HG02678 (cell line): ENCODE measurements around the gene ACMSD.
"Not testable (repeated sequence)": the region's sequence is repeated elsewhere in the genome, so short reads cannot be mapped to it uniquely, and the experiment has no call there.

Experiments
- ATAC-seq: cut with Tn5 transposase; IDR thresholded peaks from one replicate; pipeline ENCODE4 v1.9.1; 2021; ENCODE audit warnings: mild to moderate bottlenecking, moderate library complexity; ENCODE audit not compliant: unreplicated experiment

Gene ACMSD

GRCh38 chr2:134903701-134904100 is 65.3 kb downstream of the ACMSD start:
- ATAC-seq = not testable (repeated sequence)

GRCh38 chr2:134905168-134905567 is 66.8 kb downstream of the ACMSD start:
- no peak for ATAC-seq

DNA sequence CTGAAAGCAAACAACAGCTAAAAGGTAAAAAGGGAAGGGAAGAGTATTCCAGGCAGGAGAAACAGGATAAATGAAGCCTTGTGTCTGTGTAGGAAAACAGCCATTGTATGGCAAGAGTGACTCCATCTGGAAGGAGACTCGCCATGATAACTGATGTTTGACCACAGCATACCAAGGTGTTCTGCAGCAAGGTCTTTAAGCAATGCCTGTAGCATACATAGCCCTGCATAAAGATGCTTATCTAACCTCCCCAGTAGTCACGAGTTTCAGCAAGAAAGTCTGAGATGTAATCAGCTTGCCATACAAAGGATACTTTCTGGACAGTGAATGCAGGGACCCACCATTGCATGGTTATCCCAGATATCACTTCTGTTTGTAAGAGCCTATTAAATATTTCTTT is 68.3 kb downstream of the ACMSD start:
- no peak for ATAC-seq

GRCh38 chr2:134907441-134908116 is 69.2 kb downstream of the ACMSD start:
- ATAC-seq = not testable (repeated sequence)

- ATAC-seq = no peak
These were observed 72.5 kb downstream of the ACMSD start for GRCh38 chr2:134910763-134911399.

GRCh38 chr2:134911400-134911785 is 73.0 kb downstream of the ACMSD start:
- no peak for ATAC-seq

DNA sequence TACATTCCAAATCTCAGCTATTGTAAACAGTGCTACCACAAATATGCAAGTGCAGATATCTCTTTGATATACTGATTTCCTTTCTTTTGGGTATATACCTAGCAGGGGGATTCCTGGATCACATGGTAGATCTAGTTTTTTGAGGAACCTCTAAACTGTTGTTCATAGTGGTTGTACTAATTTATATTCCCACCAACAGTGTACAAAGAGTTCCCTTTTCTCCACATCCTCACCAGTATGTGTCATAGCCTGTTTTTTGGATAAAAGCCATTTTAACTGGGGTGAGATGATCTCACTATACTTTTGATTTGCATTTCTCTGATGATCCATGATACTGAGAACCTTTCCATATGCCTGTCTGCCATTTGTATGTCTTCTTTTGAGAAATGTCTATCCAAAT is 73.9 kb downstream of the ACMSD start:
- no peak for ATAC-seq

- no peak for ATAC-seq
These were observed 79.0 kb downstream of the ACMSD start for GRCh38 chr2:134917360-134917865.

DNA sequence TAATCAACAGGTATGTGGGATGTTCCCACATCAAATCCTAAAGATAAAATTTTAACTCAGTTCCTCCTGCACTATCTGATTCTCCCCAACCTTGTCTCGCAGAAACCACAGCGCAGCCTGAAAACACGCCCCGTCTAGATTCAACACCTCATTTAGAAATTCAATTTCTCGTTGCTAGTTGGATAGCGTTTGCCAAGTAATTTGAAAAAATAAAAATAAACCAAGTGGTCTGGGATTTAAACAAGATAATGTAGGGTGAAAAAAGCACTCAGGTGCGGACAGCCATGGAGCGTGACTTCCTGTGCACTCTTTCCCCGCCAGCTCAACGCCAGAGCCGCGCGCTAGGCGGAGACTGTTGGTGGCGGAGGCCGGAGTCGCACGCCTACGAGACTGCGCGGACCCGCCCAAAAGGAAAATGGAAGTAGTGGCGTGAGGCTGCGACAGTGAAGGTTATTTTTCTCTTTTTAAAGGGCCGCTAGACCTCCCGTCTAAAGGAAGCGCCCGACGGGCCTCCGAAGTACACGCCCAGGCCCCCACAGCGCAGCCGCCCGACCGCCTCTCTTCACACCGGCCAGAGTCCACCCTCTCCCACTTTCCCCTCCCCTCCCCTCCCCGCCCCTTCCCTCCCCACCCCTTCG is 79.6 kb downstream of the ACMSD start:
- ATAC-seq = peak; percentile 70

DNA sequence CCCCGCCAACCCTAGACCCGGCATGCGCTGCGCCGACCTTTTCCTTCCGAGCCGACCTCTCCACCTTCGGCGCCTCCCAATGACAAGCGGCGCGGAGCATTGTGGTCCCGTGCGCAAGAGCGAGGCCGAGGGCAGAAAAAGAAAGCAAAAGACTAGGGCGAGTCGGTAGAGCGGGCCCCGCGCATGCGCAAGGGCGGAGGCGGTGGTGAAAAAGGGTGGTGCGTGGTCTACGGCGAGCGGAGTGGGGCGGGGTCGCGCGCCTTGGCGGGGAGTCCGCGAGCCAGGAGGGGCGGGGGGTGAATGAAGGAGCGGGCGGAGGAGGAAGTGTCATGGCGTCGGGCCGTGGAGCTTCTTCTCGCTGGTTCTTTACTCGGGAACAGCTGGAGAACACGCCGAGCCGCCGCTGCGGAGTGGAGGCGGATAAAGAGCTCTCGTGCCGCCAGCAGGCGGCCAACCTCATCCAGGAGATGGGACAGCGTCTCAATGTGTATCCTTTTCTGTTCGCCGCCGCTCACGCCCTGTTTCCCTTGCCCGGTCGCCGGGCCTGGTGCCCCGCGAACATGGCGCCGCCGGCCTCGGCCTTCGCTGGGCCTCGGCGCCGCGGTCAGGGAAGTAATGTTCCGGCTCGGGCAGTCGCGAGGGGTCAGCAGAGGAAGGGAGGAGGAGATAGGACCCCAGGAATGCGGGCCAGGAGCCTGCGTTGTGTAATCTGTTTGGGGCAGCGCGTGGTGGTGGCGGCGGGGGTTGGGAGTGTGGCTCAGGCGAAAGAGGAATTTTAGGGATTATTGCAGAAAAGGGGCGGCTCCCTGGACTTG is 80.3 kb downstream of the ACMSD start, which contains the start of gene CCNT2:
TSS of gene CCNT2 (plus strand) at position 297 of the 815 bp plus-strand sequence. CDS start at position 330, 33 bp downstream.
- ATAC-seq = peak; percentile 82

- no peak for ATAC-seq
These were observed 81.2 kb downstream of the ACMSD start for GRCh38 chr2:134919341-134920210.

DNA sequence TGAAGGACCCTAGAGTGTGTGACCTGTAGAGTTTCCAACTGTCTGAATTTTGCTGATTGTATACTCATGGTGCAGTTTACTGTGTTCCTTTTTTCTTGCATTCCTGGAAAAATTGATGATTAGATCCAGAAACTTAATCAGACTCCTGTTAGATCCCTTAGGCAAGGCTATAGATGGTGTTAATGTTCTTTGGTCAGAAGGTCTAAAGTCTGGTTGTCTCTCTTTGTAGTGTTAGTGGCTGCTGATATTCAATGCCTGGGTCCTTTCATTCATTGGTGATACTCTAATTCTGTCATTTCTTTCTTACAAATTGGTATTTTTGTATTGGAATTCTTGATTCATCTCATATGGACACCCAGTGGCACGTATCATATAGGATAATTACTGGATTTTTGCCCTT is 86.5 kb downstream of the ACMSD start:
- no peak for ATAC-seq

DNA sequence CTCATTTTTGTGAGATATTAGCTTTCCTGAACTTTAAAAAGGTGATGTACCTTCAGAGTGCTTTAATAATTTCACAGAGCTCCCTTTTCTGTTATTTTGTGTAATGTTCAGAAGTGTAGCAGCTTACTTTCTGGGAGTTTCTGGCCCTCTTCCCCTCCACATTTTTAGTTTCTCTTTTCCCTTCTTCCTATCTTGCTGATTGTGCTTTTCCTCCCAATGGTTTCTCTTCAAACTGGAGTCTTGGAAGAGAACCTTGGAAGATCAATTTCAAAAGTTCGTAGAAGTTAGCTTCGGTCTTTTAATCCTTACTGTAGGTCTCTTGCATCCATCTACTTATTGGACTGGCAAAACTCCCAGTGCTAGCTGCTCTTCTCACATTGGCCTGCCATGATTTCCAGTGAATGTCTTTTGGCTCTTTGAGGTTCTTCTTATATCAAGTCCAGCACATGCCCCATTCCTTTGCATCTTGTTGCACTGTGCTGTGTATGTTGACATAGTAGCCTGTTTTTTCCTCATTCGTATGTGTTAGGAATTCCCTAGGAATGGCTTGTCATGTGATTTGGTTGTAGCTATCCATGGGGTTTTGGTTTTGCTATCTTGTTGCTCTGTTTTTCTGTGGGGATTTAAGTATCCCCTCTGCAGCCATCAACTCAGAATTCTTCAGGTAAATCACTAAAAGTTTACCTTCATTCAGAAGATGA is 88.0 kb downstream of the ACMSD start:
- ATAC-seq = no peak

DNA sequence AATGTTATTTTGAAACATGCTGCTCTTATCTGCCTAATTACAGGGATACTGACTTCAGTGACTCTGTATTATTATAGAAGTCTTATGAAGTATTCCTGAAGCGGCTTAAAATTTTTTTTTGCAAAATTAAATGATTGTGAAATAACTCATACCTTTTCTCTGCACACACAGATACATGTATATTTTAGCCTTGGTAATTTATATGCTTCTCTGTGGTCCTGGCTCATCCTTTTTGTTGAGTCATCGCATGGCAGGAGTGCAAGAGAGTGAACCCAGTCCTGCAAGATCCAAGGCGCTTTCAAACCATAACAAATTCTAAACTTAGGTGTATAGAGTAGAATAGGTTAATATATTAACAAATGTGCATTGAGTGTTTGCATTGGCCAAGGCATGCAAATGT is 88.8 kb downstream of the ACMSD start:
- ATAC-seq = no peak

- no peak for ATAC-seq
These were observed 94.6 kb downstream of the ACMSD start for GRCh38 chr2:134932864-134933526.

- ATAC-seq = no peak
These were observed 95.3 kb downstream of the ACMSD start for GRCh38 chr2:134933732-134934131.

DNA sequence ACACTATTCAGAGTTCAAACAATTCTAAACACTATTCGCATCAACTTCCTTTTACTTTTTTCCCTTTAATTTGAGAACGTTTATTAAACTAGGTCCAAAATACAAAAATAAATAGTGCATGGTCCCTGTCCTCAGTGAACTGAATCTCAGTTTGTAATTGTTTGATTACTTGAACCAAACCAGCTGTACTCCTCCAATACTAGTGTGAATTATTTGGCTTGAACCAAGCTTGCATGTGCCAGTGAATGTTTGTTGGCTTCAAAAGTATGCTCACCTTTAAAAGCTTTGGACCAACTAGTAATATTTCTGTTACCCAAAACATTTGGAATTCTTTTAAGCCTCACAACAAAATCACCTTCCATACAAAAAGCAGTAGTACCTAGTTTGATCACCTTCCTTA is 95.7 kb downstream of the ACMSD start:
- no peak for ATAC-seq

DNA sequence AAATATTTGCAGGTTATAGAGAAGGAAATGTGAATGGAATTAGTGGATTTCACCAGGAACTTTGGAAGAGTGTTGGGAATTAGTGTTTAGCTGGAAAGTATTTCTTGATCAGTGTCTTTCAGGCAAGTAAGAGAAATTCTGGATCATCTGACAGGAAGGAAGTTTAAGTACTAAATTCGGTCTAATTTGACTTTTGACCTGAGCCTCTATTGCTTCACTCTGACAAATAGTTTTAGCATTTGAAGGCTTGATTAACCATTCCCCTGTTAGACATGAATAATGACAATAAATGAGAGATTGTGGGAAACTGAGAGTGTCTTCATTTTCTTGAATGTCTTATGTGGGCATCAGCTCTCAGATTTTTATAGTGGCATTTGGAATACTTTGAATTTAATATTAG is 96.2 kb downstream of the ACMSD start:
- ATAC-seq = no peak

DNA sequence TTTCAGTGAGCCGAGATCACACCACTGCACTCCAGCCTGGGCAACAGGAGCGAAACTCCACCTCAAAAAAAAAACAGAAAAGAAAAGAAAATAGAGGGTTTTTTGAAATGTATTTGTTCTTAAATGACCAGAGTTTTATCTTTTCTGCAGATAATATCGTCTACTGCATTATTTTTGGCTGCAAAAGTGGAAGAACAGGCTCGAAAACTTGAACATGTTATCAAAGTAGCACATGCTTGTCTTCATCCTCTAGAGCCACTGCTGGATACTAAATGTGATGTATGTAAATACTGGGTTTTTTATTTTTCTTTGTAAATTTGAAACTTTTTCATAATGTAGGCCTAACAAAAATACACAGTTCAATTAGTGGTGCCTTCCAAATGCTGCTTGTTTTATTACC is 98.3 kb downstream of the ACMSD start:
- ATAC-seq = no peak
